ENCODE measurements around the gene ARHGAP22.
A peak's percentile ranks its signal among the peaks of the same experiment; 100 is the strongest.

Gene ARHGAP22

GRCh38 chr10:48491392-48492139 is 113.3 kb downstream of the ARHGAP22 start:
- DNase-seq (ENCODE audit: extremely low spot score, insufficient read length, low read depth) (no peak), FAIRE-seq (no peak)

GRCh38 chr10:48490946-48491345 is 113.9 kb downstream of the ARHGAP22 start:
- DNase-seq (ENCODE audit: extremely low spot score, insufficient read length, low read depth) (no peak), FAIRE-seq (no peak)

GRCh38 chr10:48490571-48490940 is 114.3 kb downstream of the ARHGAP22 start:
- FAIRE-seq (no peak), DNase-seq (ENCODE audit: extremely low spot score, insufficient read length, low read depth) (no peak)

DNA sequence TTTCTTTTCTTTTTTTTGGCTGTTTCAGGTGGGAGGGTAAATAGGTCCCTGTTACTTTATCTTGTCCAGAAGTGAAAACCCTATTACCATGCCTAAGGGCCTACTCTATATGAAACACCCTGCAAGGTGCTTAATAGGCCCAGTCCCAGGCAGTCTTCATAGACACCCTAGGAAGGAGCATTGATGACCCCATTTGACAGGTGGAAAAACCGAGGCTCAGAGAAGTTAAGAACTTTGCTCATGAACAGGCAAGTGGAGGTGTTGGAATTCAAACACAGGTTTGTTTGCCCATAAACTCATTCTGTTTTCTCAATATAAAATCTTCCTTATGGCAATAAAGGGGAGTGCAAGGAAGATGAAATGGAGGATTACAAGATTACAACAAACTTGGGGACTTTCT is 115.8 kb downstream of the ARHGAP22 start:
- FAIRE-seq (no peak), DNase-seq (ENCODE audit: extremely low spot score, insufficient read length, low read depth) (no peak)

- DNase-seq (ENCODE audit: extremely low spot score, insufficient read length, low read depth) = no peak
- no peak for FAIRE-seq
These were observed 117.6 kb downstream of the ARHGAP22 start for GRCh38 chr10:48487244-48487643.

GRCh38 chr10:48485711-48486110 is 119.2 kb downstream of the ARHGAP22 start:
- FAIRE-seq = peak; percentile 12

GRCh38 chr10:48484911-48485310 is 120.0 kb downstream of the ARHGAP22 start:
- DNase-seq (ENCODE audit: extremely low spot score, insufficient read length, low read depth) (no peak), FAIRE-seq (peak; percentile 33)

More at GRCh38 chr10:48485711-48486110, 119.2 kb downstream of the ARHGAP22 start:
- no peak for DNase-seq (ENCODE audit: extremely low spot score, insufficient read length, low read depth)

GRCh38 chr10:48482207-48482606 is 122.7 kb downstream of the ARHGAP22 start:
- DNase-seq (ENCODE audit: extremely low spot score, insufficient read length, low read depth) (no peak), FAIRE-seq (no peak)

DNA sequence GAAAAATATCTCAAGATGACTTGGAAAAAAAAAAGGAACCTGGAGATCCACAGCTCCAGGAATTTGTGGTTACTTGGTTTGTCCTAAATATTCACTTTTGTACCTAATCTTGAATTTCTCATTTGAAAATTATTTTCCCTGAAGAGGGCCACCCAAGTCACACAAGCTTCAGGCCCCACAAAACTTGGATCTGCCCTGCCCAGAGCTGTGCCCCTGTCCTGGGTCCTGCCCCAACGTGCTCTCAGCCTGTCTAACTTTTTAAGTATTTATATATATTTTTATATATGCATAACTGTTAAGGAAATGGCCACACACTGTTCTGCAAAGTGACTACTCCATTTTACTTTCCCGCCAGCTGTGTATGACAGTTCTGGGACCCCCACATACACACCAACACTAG is 123.5 kb downstream of the ARHGAP22 start:
- no peak for FAIRE-seq

DNA sequence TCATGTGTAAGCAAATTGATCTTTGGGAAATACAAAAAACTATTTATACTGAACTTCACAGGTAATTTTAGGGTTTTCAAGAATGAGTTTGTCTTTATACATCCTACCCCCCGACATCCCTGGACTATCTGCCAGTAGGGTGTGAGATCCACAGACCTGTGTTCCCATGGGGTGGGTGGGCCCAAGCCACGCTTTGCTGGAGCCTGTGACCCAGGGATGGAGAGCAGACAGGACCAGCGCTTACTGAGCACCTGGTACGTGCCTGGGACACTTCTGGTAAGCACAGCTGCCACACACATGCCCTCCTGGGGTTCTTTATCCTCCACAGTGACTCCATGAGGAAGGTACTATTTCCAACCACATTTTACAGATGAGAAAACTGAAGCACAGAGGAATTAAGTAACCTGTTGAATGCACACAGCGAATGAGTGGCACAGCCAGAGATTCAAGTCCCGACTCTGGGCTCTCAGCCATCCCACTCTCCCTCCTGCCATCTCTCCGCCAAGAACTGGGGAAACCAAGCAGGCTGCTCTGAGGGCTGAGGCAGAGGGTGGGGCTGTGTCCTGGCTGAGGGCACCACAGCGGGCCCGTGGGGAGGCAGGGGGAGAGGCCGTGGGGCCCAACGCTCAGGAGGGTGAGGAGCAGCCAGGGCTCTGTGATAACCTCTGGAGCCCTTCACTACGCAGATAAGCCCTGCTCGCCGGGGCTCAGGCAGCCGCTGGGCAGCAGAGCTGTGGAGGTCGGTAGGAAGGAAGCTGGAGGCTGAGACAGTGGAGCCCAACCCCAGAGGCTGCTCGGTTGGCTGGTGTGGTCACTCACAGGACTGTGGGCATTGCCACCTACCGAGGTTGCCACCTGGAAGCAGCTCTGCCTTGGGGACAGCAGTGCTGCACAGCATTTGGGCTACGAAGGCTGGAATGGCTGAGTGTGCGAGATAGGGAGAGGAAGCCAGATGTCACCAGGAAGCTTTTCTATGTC is 124.2 kb downstream of the ARHGAP22 start:
- FAIRE-seq (no peak), DNase-seq (ENCODE audit: extremely low spot score, insufficient read length, low read depth) (no peak)

More for the DNA sequence above, 123.5 kb downstream of the ARHGAP22 start:
- DNase-seq (ENCODE audit: extremely low spot score, insufficient read length, low read depth) = no peak

DNA sequence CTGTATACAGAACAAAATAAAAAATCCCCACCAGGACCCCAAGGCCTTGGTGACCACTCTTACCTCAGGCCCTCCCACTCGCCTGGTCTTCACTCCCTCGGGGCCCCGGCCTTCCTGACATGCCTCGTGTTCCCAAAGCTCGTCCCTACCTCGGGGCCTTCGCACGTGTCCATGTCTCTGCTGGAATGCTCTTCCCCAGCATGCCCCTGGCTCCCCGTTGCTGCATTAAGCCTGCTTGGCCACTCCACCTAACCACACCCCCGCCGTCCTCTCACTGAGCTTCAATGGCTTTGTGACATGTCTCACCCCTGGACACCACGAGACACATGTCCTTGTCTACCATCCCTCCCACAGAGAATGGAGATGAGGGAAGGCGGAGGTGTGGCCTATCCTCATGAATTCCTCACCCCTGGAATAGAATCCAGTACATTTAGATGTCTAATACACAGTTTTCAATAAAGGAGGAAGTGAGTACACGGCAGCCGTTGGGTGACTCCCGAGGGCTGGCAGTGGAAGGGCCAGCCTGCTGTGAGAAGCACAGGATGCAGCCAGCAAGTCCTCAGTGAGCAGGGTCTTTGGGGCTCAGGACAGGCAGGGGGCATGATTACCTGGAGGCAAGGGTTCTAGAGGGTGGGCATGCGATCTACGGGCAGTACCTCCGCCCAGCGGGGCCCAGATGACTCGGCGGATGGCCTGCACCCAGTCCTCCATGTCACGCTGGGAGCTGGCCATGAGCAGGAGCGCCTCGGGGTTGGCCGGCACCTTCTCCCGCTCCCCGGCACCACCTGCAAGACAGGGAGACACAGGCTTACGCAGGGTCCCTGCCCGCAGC is 125.7 kb downstream of the ARHGAP22 start:
- no peak for FAIRE-seq
- DNase-seq (ENCODE audit: extremely low spot score, insufficient read length, low read depth) = no peak

DNA sequence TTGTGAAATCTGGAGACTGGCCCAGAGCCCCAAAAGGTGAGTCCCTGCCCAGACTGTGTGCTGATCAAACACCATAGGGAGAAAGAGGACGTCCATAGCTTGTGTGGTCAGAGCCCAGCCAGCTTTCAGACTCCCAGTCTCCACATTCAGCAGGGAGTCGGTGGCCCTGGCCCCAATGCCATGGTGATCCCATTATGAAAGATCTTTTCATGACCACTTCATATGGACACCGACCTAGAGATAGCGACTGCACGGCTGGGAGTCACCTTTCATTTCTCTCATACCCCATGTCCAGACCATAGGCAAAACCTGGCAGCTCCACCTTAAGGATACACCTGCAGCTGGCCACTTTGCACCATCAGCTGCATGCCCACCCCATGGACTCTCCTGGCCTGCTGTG is 126.4 kb downstream of the ARHGAP22 start:
- DNase-seq (ENCODE audit: extremely low spot score, insufficient read length, low read depth) = no peak
- FAIRE-seq = no peak

DNA sequence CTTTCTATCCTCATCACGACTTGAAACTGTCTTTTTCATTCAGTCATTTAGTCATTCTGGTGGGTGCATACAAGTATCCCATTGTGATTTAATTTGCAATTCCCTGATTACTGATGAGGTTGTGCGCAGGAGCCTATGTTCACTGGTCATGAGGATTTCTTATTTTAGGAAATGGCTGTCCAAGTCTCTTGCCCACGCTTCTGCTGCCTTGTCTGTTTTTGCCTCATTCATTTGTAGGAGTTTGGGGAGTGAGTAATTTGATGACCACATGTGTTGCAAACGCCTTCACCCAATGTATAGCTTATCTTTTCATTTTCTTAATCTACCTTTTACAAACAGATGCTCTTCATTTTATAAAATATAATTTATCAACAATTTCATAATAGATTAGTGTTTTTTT is 127.3 kb downstream of the ARHGAP22 start:
- no peak for DNase-seq (ENCODE audit: extremely low spot score, insufficient read length, low read depth)
- no peak for FAIRE-seq

DNA sequence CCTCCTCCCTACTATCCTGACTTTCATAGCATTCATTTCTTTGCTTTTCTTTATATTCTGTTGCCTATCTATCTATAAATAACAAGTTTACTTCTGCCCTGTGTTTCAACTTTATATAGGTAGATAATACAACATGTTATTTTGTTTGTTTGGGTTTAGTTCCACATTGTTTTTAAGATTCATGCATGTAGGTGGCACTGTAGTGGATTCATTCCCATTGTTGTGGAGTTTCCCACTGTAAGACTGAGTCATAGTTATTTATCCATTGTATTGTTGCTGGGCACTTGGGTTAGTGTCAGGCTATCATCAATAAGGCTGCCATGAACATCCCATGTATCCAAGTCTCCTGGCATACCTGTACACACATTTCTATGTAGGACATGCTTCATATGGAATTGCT is 127.7 kb downstream of the ARHGAP22 start:
- no peak for DNase-seq (ENCODE audit: extremely low spot score, insufficient read length, low read depth)
- FAIRE-seq = no peak

DNA sequence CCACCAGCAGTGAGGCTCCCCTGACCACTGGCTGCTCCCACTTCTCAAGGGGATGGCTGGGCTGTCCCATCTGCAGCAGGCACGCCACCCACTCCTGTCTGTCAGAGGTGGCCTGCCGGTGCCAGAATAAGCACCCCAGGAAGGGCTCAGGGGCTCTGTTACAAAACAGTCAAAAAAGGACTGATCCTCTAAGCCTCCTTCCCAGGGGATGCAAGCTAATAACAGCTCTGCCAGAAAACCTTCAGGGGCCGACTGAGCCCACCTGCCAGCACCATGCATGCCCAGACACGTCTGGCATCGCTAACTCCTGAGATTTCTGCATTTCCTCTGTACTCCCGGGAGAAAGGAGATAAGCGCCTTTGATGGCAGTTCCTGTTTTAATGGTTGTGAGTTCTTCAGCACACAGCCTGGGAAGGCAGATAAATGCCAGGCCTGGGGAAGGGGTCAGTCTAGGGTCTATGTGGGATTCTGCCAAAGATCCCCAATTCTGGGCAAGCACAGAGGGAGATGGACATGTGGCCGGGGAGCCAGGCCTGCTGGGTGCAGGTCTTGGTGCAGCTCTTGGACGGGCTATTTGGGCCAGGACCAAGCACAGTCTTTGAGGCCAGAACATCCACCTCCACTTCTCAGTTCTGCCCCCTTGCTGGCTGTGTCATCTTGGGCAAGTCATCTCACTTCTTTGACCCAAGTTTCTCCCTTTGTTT is 128.4 kb downstream of the ARHGAP22 start:
- FAIRE-seq = no peak
- DNase-seq (ENCODE audit: extremely low spot score, insufficient read length, low read depth) = no peak

- no peak for FAIRE-seq
These were observed 129.0 kb downstream of the ARHGAP22 start for GRCh38 chr10:48475943-48476278.

GRCh38 chr10:48474765-48475365 is 130.0 kb downstream of the ARHGAP22 start:
- DNase-seq (ENCODE audit: extremely low spot score, insufficient read length, low read depth) = no peak

More at GRCh38 chr10:48475943-48476278, 129.0 kb downstream of the ARHGAP22 start:
- DNase-seq (ENCODE audit: extremely low spot score, insufficient read length, low read depth) = no peak

DNA sequence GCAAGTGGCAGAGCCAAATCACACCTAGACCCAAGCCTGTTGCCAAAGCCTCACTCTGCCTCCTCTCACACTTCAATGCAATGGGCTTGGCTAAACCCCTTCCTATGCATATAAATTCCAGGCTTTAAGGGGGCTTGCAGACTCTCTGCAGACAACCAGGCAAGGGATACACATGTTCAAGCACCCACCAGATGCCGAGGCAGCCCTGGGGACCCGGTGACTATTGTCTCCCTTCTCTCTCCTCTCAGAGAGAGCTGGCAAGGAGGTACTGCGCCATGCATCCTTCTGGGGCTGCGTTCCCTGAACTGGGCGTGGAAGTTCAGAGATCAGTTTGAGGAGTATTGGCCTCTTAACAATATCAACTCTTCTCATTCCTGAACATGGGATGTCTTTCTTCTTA is 131.2 kb downstream of the ARHGAP22 start:
- DNase-seq (ENCODE audit: extremely low spot score, insufficient read length, low read depth) = no peak
- no peak for FAIRE-seq

More at GRCh38 chr10:48474765-48475365, 130.0 kb downstream of the ARHGAP22 start:
- no peak for FAIRE-seq

DNA sequence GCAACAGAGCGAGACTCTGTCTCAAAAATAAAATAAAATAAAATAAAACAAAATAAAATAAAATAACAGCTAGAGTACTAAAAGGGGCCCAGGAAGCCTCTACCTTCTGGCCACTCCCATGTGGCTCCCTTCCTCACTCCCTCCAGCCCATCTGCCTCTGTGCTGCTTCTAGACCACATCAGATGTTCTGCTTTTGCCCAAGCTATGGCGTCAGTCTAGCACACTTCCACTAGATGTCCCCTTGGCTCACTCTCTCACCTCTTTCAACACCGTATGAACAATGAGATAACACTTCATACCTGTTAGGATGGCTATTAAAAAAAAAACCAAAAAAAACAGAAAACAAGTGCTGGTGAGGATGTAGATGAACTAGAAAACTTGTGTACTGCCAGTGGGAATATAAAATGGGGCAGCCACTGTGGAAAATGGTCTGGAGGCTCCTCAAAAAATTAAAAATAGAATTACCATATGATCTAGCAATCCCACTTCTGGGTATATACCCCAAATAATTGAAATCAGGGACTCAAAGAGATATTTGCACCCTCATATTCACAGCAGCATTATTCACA is 132.3 kb downstream of the ARHGAP22 start:
- no peak for FAIRE-seq

More for the DNA sequence above, 132.3 kb downstream of the ARHGAP22 start:
- no peak for DNase-seq (ENCODE audit: extremely low spot score, insufficient read length, low read depth)
